Aortic smooth muscle cell (primary cell): Measurements from ENCODE around the gene TES. TPM values are rescaled to one million over a fixed set of nuclear protein-coding genes. Genes with fewer than 3 reads are reported as not detected.

Experiments used
- total RNA-seq: library from RNA; depleted of rRNA; stranded (reverse); fragments of >200 nt; gene quantifications from 2 replicates; pipeline ENCODE4 v1.2.3, GENCODE V29; 2014

TES gene
- total RNA-seq: 41.2 and 45.2 TPM in 2 replicates

GRCh38 chr7:116210345-116211005 lies at the start of gene TES:
TSS of gene TES (plus strand) at chr7:116210539. CDS start at chr7:116210708, 169 bp downstream.

Other genes starting within 250 kb of the TES start
- gene TFEC, start 179.8 kb upstream of the TES start, total RNA-seq: 0.13 and 0.19 TPM in 2 replicates